ENCODE results near the gene CMYA5.

Gene CMYA5

GRCh38 chr5:79842991-79843390 is 153.4 kb downstream of the CMYA5 start:
- TF ChIP-seq CTCF (IDR thresholded peaks at IDR 0.05; ENCODE audit: low read depth, low read length, missing control alignments): no peak
- in situ Hi-C loops (cut with HindIII; ENCODE audit: low sequenced_read_pairs): no loop called here
- no peak overlapping the region for H3K4me3 ChIP-seq (ENCODE audit: low read depth, low read length)
- DNase-seq (ENCODE audit: low read depth): no peak

- TF ChIP-seq CTCF (IDR thresholded peaks at IDR 0.05; ENCODE audit: low read depth, low read length, missing control alignments): no peak
- no peak for DNase-seq (ENCODE audit: low read depth)
- H3K4me3 ChIP-seq (ENCODE audit: low read depth, low read length): no peak overlapping the region
- in situ Hi-C loops (cut with HindIII; ENCODE audit: low sequenced_read_pairs): no loop called here
These were observed 154.1 kb downstream of the CMYA5 start for GRCh38 chr5:79843450-79844388.

- no peak for TF ChIP-seq CTCF (IDR thresholded peaks at IDR 0.05; ENCODE audit: low read depth, low read length, missing control alignments)
- no peak overlapping the region for H3K4me3 ChIP-seq (ENCODE audit: low read depth, low read length)
- DNase-seq (ENCODE audit: low read depth): no peak
- in situ Hi-C loops (cut with HindIII; ENCODE audit: low sequenced_read_pairs): no loop called here
These were observed 154.9 kb downstream of the CMYA5 start for GRCh38 chr5:79844571-79844970.

- in situ Hi-C loops (cut with HindIII; ENCODE audit: low sequenced_read_pairs): no loop called here
- DNase-seq (ENCODE audit: low read depth): peak; percentile 42
- no peak overlapping the region for H3K4me3 ChIP-seq (ENCODE audit: low read depth, low read length)
- TF ChIP-seq CTCF (IDR thresholded peaks at IDR 0.05; ENCODE audit: low read depth, low read length, missing control alignments): no peak
These were observed 156.0 kb downstream of the CMYA5 start for GRCh38 chr5:79845448-79846197.

GRCh38 chr5:79846198-79846521 is 156.5 kb downstream of the CMYA5 start:
- TF ChIP-seq CTCF (IDR thresholded peaks at IDR 0.05; ENCODE audit: low read depth, low read length, missing control alignments): no peak
- H3K4me3 ChIP-seq (ENCODE audit: low read depth, low read length): no peak overlapping the region
- in situ Hi-C loops (cut with HindIII; ENCODE audit: low sequenced_read_pairs): no loop called here
- DNase-seq (ENCODE audit: low read depth): no peak

GRCh38 chr5:79847561-79847960 is 157.9 kb downstream of the CMYA5 start:
- no peak overlapping the region for H3K4me3 ChIP-seq (ENCODE audit: low read depth, low read length)
- in situ Hi-C loops (cut with HindIII; ENCODE audit: low sequenced_read_pairs): no loop called here
- no peak for TF ChIP-seq CTCF (IDR thresholded peaks at IDR 0.05; ENCODE audit: low read depth, low read length, missing control alignments)
- DNase-seq (ENCODE audit: low read depth): no peak
